Aorta (tissue), 5 donors: ENCODE results near the gene RHBDD1. TPM values are rescaled to one million over a fixed set of nuclear protein-coding genes. Genes with fewer than 3 reads are reported as not detected.

ENCODE experiments used
- ATAC-seq: fragments of 200-7000 bp; cut with Tn5 transposase; one replicate; pipeline ENCODE4 v1.9.1; 2022; ENCODE audit warnings: moderate library complexity; ENCODE audit not compliant: low FRiP score
- DNase-seq, 2 donors: peaks; one replicate each; pipeline ENCODE4 v3.0.0-alpha.2; 2020
- H3K27ac ChIP-seq, 2 donors: one replicate each; pipeline ENCODE4 v1.5.1; 2013; ENCODE audit warnings: low read length in 2 of 2, mild to moderate bottlenecking in 2 of 2, moderate library complexity in 2 of 2, control low read depth in 1 of 2, inconsistent platforms in 1 of 2, low read depth in 1 of 2
- H3K27me3 ChIP-seq, 2 donors: one replicate each; pipeline ENCODE4 v1.6.1; 2013; ENCODE audit warnings: control low read depth in 1 of 2, low read length in 1 of 2, mild to moderate bottlenecking in 1 of 2, moderate library complexity in 1 of 2; ENCODE audit not compliant: insufficient read depth in 2 of 2, control insufficient read depth in 1 of 2
- H3K36me3 ChIP-seq, 2 donors: one replicate each; pipeline ENCODE4 v1.6.1; 2013; ENCODE audit warnings: control low read depth in 1 of 2, low read length in 1 of 2, mild to moderate bottlenecking in 1 of 2; ENCODE audit not compliant: insufficient read depth in 2 of 2, control insufficient read depth in 1 of 2
- H3K4me1 ChIP-seq, 2 donors: one replicate each; pipeline ENCODE4 v1.6.1; 2013; ENCODE audit warnings: low read length in 2 of 2, control low read depth in 1 of 2, mild to moderate bottlenecking in 1 of 2, moderate library complexity in 1 of 2; ENCODE audit not compliant: insufficient read depth in 2 of 2, control insufficient read depth in 1 of 2
- H3K4me3 ChIP-seq, 2 donors: one replicate each; pipeline ENCODE4 v1.5.1; 2013; ENCODE audit warnings: low read length in 2 of 2, control low read depth in 1 of 2, mild to moderate bottlenecking in 1 of 2
- H3K9me3 ChIP-seq: one replicate; pipeline ENCODE4 v1.6.1; 2013; ENCODE audit warnings: mild to moderate bottlenecking, low read length; ENCODE audit not compliant: control insufficient read depth
- whole genome bisulfite sequencing, 2 donors: extraction: QIAGEN DNeasy Blood & Tissue Kit; methylation state at CpG; one replicate each; pipeline ENCODE4 v1.1.7; 2013; 5-methylcytosine and 5-hydroxymethylcytosine counted together
- intact Hi-C, 2 donors: fragments of 100-400 bp; cut with DNase I; formaldehyde crosslinking; loops; one replicate each; pipeline versions ENCODE4 v1.14.2 to v1.15.0; 2022
- polyA plus RNA-seq, 2 donors: library from polyadenylated mRNA; stranded (reverse); fragments of 200-250 nt; gene quantifications; one replicate each; pipeline ENCODE4 v1.2.3, GENCODE V29; 2013
- total RNA-seq, 2 donors: library from RNA; stranded (reverse); fragmentation: NEBNext Ultra II Directional; extraction: Animal tissue kit (Norgen Biotek cat#: 25700); gene quantifications; one replicate each; pipeline ENCODE4 v1.2.1, GENCODE V29; 2021
- donor health status: healthy with polysubstance abuse.
- donor health status: Bipolar disorder and iron deficiency.
- donor health status: DM: no; HTN: no; CAD: no.
- donor health status: DM: no; HTN: no; CAD: no.
- donor health status: DM: yes; HTN: yes; CAD: no.

RHBDD1 gene
- total and polyA plus RNA-seq, 4 donors, result 6.0 to 39.2 (median 22.0) TPM

GRCh38 chr2:226891780-226892590, 56.1 kb downstream of the RHBDD1 start:
- H3K9me3 ChIP-seq, result no peaks in the 10 kb centered on the region
- H3K27ac ChIP-seq, result no peak overlapping the region
- no peak overlapping the region for H3K4me3 ChIP-seq
- DNase-seq, result no peak
- WGBS, 2 donors, result 84 to 90% methylated on average over 2 of the region's 2 CpGs
- ATAC-seq, result no peak
- no peaks in the 10 kb centered on the region for H3K4me1 ChIP-seq
- intact Hi-C loops, result no loop called here
- no peaks in the 10 kb centered on the region for H3K27me3 ChIP-seq
- peaks cover 0 to 2% of the 10 kb centered on the region in 2 donors for H3K36me3 ChIP-seq

DNA sequence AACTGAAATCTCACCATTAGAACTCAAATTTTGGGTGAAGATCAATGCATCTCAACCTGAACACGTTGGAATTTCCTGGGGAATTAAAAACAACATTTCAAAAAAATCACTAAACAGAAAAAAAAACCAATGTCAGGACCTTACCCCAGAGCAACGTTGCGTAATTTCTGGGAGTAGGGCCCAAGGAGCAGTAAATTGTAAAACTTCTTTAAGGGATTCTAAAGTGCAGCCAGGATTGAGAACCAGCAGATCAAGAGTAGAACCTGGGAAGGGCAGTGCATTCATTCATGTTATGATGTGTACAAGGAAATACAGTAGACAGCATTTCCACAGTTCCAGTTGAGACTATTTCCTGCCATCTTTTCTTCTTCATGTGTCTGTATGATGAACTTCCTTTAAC, 56.9 kb downstream of the RHBDD1 start:
- intact Hi-C loops, result no loop called here
- Histone ChIP-seq H3K27me3 (no peaks in the 10 kb centered on the region), H3K36me3 (peaks cover 0 to 2% of the 10 kb centered on the region in 2 donors), H3K4me3 (no peak overlapping the region), H3K4me1 (no peaks in the 10 kb centered on the region), H3K9me3 (no peaks in the 10 kb centered on the region), H3K27ac (no peak overlapping the region)
- peak; percentile 22 for ATAC-seq
- WGBS, 2 donors, result 74% methylated on average over 3 of the region's 3 CpGs
- no peak for DNase-seq

GRCh38 chr2:226893216-226893615, 57.4 kb downstream of the RHBDD1 start:
- no peak overlapping the region for H3K27ac ChIP-seq
- ATAC-seq (no peak), DNase-seq (no peak)
- H3K27me3 ChIP-seq, result no peaks in the 10 kb centered on the region
- no peaks in the 10 kb centered on the region for H3K9me3 ChIP-seq
- intact Hi-C loops, result no loop called here
- H3K36me3 ChIP-seq, result peaks cover 0 to 2% of the 10 kb centered on the region in 2 donors
- H3K4me3 ChIP-seq, result no peak overlapping the region
- no peaks in the 10 kb centered on the region for H3K4me1 ChIP-seq
- 91 to 93% methylated on average over 4 of the region's 4 CpGs for WGBS, 2 donors

DNA sequence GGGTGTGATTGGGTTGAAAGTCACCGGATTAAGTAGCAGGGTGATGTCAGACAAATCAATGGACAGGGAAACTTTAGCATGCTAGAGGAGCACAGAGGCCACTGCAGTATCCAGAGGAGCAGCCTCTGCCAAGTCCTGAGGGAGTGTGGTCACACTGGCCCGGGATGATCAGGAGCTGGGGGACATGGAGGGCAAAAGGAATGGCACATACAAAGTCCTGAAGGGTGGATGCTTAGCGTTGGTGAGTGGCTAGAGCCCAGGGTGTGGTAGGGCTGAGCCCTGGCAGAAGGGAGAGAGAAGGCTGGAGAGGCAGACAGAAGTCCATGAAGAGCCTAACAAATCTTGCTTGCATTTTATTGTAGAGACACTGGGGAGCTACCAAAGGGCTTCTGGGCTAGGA, 58.9 kb downstream of the RHBDD1 start:
- intact Hi-C loops, result no loop called here
- Histone ChIP-seq H3K27me3 (no peaks in the 10 kb centered on the region), H3K36me3 (peaks cover 0 to 2% of the 10 kb centered on the region in 2 donors), H3K4me3 (no peak overlapping the region), H3K9me3 (no peaks in the 10 kb centered on the region), H3K27ac (no peak overlapping the region), H3K4me1 (no peaks in the 10 kb centered on the region)
- DNase-seq, result no peak
- ATAC-seq, result no peak
- 87 to 92% methylated on average over 3 of the region's 3 CpGs for WGBS, 2 donors

- intact Hi-C loops, result no loop called here
- Histone ChIP-seq H3K4me1 (no peaks in the 10 kb centered on the region), H3K9me3 (no peaks in the 10 kb centered on the region), H3K27me3 (no peaks in the 10 kb centered on the region), H3K4me3 (no peak overlapping the region), H3K27ac (no peak overlapping the region), H3K36me3 (peaks cover 0 to 2% of the 10 kb centered on the region in 2 donors)
- DNase-seq (no peak), ATAC-seq (no peak)
- WGBS, 2 donors, result 94 to 96% methylated on average over 2 of the region's 2 CpGs
Measured at GRCh38 chr2:226895579-226895978, 59.7 kb downstream of the RHBDD1 start.

DNA sequence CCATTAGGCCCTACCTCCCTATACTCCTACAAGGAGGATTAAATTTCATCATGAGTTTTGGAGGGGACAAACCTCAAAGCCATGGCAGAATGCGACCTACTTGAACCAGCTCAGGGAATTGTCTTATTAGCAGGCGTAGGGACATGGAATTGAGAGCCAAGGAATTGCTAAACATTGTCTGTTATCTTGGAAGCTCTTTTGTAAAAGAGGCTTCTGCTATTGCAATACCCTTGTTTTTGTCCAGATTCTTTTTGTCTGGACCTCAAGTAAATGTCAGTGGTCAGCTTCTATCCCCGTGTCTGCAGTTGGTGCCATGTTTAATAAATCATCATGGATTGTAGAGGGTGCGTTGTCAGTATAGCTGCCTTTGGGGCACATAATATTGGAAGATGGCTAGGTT, 62.3 kb downstream of the RHBDD1 start:
- no peaks in the 10 kb centered on the region for H3K9me3 ChIP-seq
- ATAC-seq, result no peak
- WGBS, 2 donors, result 91 to 97% methylated on average over 4 of the region's 4 CpGs
- H3K36me3 ChIP-seq, result peaks cover 0 to 2% of the 10 kb centered on the region in 2 donors
- no peaks in the 10 kb centered on the region for H3K4me1 ChIP-seq
- intact Hi-C loops, result no loop called here
- H3K27me3 ChIP-seq, result no peaks in the 10 kb centered on the region
- no peak overlapping the region for H3K27ac ChIP-seq
- DNase-seq, result no peak
- no peak overlapping the region for H3K4me3 ChIP-seq

GRCh38 chr2:226898897-226899296, 63.0 kb downstream of the RHBDD1 start:
- no peaks in the 10 kb centered on the region for H3K4me1 ChIP-seq
- no peak overlapping the region for H3K27ac ChIP-seq
- intact Hi-C loops, result no loop called here
- H3K9me3 ChIP-seq, result no peaks in the 10 kb centered on the region
- ATAC-seq (no peak), DNase-seq (no peak)
- peaks cover 0 to 2% of the 10 kb centered on the region in 2 donors for H3K36me3 ChIP-seq
- no peaks in the 10 kb centered on the region for H3K27me3 ChIP-seq
- H3K4me3 ChIP-seq, result no peak overlapping the region
- WGBS, 2 donors, result 95% methylated on average over 3 of the region's 3 CpGs

- Histone ChIP-seq H3K27ac (no peak overlapping the region), H3K9me3 (no peaks in the 10 kb centered on the region), H3K27me3 (no peaks in the 10 kb centered on the region), H3K4me3 (no peak overlapping the region), H3K4me1 (no peaks in the 10 kb centered on the region), H3K36me3 (no peaks in the 10 kb centered on the region)
- DNase-seq (no peak), ATAC-seq (no peak)
- WGBS, 2 donors, result 89 to 95% methylated on average over 6 of the region's 6 CpGs
- intact Hi-C loops, result no loop called here
Measured at GRCh38 chr2:226902041-226902966, 66.5 kb downstream of the RHBDD1 start.
